ENCODE measurements around the gene ZNF732.
"Not testable (repeated sequence)": the region's sequence is repeated elsewhere in the genome, so short reads cannot be mapped to it uniquely, and the experiment has no call there.

Gene ZNF732

DNA sequence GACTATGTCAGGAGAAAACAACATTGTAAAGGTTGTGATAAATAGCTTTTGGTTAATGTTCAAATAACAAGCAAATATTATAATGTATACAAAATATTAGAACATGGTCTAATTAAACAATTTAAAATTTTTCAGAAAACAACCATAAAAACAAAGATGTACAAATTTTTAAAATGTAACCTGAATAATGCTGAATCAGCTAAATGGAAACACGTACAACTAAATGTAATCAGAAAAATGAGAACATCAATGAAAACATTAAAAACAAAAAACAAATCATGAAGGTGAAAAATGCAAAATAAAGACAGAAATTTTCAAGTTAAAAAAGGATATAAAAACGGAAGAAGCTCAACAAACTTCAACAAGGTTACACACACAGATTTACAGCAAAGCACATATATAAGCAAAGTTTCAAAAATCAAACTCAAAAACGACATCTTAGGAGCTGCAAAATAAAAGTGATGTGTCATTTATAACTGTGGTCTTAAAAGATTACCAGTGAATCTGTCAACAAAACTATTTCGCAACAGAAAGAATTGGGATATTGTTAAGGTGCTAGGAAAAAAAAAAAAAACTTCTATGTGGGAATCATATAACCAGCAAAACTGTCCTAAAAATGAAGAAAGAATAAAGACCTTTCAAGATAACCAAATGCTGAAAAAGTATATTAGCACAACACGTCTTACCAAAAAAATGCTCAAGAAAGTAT, 31.8 kb downstream of the ZNF732 start:
- Histone ChIP-seq H4K91ac (ENCODE audit: low read length) (no peak overlapping the region), H2BK12ac (ENCODE audit: low read length in 2 of 2) (no peak overlapping the region), H2AFZ (ENCODE audit: low read depth, low read length) (no peak overlapping the region), H3K23ac (ENCODE audit: low read length in 2 of 2) (no peak overlapping the region), H3K79me1 (replicated peaks; ENCODE audit: low read length, poor library complexity, severe bottlenecking) (peaks cover under 1% of the 10 kb centered on the region), H3K4ac (ENCODE audit: low read depth in 1 of 2, low read length in 2 of 2) (no peak overlapping the region), H3K9ac (ENCODE audit: low read length) (no peak overlapping the region), H2BK15ac (ENCODE audit: low read depth, poor library complexity, severe bottlenecking) (no peak overlapping the region), H4K8ac (ENCODE audit: low read length) (no peak overlapping the region), H3K4me1 (ENCODE audit: control insufficient read depth, insufficient read depth, low read depth, low read length) (no peaks in the 10 kb centered on the region), H3K4me3 (ENCODE audit: insufficient read depth in 1 of 2, low read depth in 1 of 2, low read length in 2 of 2) (peak overlapping the region in 1 of 2 experiments; percentile 59), H2BK120ac (ENCODE audit: low read depth, low read length) (no peak overlapping the region), H3K27ac (ENCODE audit: low read length, poor library complexity, severe bottlenecking) (no peak overlapping the region), H3K18ac (ENCODE audit: low read depth in 1 of 2, low read length in 2 of 2) (no peak overlapping the region), H3K14ac (ENCODE audit: low read length in 2 of 2) (no peak overlapping the region), H3K36me3 (ENCODE audit: control insufficient read depth in 1 of 2, insufficient read depth in 2 of 2, low read depth in 1 of 2, low read length in 2 of 2) (no peaks in the 10 kb centered on the region), H3K9me3 (ENCODE audit: control insufficient read depth, low read length) (peaks cover 96% of the 10 kb centered on the region), H3K4me2 (ENCODE audit: low read length, poor library complexity, severe bottlenecking) (no peak overlapping the region), H2BK5ac (ENCODE audit: low read depth, low read length, poor library complexity, severe bottlenecking) (no peak overlapping the region), H3K27me3 (ENCODE audit: control insufficient read depth in 1 of 2, insufficient read depth in 1 of 2, low read length in 2 of 2) (no peaks in the 10 kb centered on the region), H2AK5ac (ENCODE audit: low read length, severe bottlenecking) (no peak overlapping the region)
- DNase-seq = no peak
- WGBS = no CpG with 5 or more reads among the region's 5 CpGs

DNA sequence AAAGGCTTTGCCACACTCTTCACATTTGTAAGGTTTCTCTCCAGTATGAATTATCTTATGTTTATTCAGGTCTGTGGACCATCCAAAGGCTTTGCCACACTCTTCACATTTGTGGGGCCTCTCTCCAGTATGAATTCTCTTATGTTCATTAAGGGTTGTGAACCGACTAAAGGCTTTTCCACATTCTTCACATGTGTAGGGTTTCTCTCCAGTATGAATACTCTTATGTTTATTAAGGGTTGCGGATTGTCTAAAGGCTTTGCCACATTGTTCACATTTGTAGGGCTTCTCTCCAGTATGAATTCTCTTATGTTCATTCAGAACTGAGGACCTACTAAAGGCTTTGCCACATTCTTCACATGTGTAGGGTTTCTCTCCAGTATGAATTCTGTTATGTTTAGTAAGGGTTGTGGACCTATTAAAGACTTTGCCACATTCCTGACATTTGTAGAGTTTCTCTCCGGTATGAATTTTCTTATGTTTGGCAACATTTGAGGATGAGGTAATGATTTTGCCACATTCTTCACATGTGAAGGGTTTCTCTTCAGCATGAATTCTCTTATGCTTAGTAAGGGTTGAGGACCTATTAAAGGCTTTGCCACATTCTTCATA, 33.7 kb downstream of the ZNF732 start:
- H3K4me3 ChIP-seq (ENCODE audit: insufficient read depth in 1 of 2, low read depth in 1 of 2, low read length in 2 of 2) = peak overlapping the region in 1 of 2 experiments; percentile 59
- H4K91ac ChIP-seq (ENCODE audit: low read length) = no peak overlapping the region
- no peak overlapping the region for H3K23ac ChIP-seq (ENCODE audit: low read length in 2 of 2)
- no peak for DNase-seq
- no peaks in the 10 kb centered on the region for H3K79me1 ChIP-seq (replicated peaks; ENCODE audit: low read length, poor library complexity, severe bottlenecking)
- peaks cover 92% of the 10 kb centered on the region for H3K9me3 ChIP-seq (ENCODE audit: control insufficient read depth, low read length)
- peaks cover 0 to 3% of the 10 kb centered on the region in 2 experiments for H3K36me3 ChIP-seq (ENCODE audit: control insufficient read depth in 1 of 2, insufficient read depth in 2 of 2, low read depth in 1 of 2, low read length in 2 of 2)
- no peak overlapping the region for H4K8ac ChIP-seq (ENCODE audit: low read length)
- H3K4me2 ChIP-seq (ENCODE audit: low read length, poor library complexity, severe bottlenecking) = no peak overlapping the region
- H3K27me3 ChIP-seq (ENCODE audit: control insufficient read depth in 1 of 2, insufficient read depth in 1 of 2, low read length in 2 of 2) = no peaks in the 10 kb centered on the region
- H2AK5ac ChIP-seq (ENCODE audit: low read length, severe bottlenecking) = no peak overlapping the region
- no peak overlapping the region for H2BK5ac ChIP-seq (ENCODE audit: low read depth, low read length, poor library complexity, severe bottlenecking)
- no peak overlapping the region for H3K14ac ChIP-seq (ENCODE audit: low read length in 2 of 2)
- H3K9ac ChIP-seq (ENCODE audit: low read length) = no peak overlapping the region
- no peak overlapping the region for H3K18ac ChIP-seq (ENCODE audit: low read depth in 1 of 2, low read length in 2 of 2)
- no peak overlapping the region for H3K4ac ChIP-seq (ENCODE audit: low read depth in 1 of 2, low read length in 2 of 2)
- no peak overlapping the region for H3K27ac ChIP-seq (ENCODE audit: low read length, poor library complexity, severe bottlenecking)
- no peak overlapping the region for H2BK12ac ChIP-seq (ENCODE audit: low read length in 2 of 2)
- H3K4me1 ChIP-seq (ENCODE audit: control insufficient read depth, insufficient read depth, low read depth, low read length) = no peaks in the 10 kb centered on the region
- H2BK15ac ChIP-seq (ENCODE audit: low read depth, poor library complexity, severe bottlenecking) = no peak overlapping the region
- 100% methylated on average over 2 of the region's 3 CpGs for WGBS
- H2AFZ ChIP-seq (ENCODE audit: low read depth, low read length) = no peak overlapping the region
- H2BK120ac ChIP-seq (ENCODE audit: low read depth, low read length) = no peak overlapping the region

DNA sequence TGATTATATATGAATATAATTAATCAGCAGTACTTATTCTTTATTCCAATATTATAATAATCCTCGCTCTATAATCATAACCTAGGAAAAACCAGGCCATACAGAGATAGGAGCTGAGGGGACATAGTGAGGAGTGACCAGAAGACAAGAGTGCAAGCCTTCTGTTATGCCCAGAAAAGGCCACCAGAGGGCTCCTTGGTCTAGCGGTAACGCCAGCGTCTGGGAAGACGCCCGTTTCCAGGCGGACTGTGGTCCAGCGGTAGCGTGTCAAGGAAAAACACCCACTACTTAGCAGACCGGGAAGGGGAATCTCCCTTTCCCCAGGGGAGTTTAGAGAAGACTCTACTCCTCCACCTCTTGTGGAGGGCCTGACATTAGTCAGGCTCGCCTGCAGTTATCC, 46.0 kb downstream of the ZNF732 start:
- WGBS = 92% methylated on average over 8 of the region's 11 CpGs

GRCh38 chr4:256492-256891, 48.8 kb downstream of the ZNF732 start:
- Histone ChIP-seq H3K4me1 (ENCODE audit: control insufficient read depth, insufficient read depth, low read depth, low read length) (no peaks in the 10 kb centered on the region), H3K27me3 (ENCODE audit: control insufficient read depth in 1 of 2, insufficient read depth in 1 of 2, low read length in 2 of 2) (no peaks in the 10 kb centered on the region), H2BK15ac (ENCODE audit: low read depth, poor library complexity, severe bottlenecking) (no peak overlapping the region), H3K18ac (ENCODE audit: low read depth in 1 of 2, low read length in 2 of 2) (no peak overlapping the region), H2BK5ac (ENCODE audit: low read depth, low read length, poor library complexity, severe bottlenecking) (no peak overlapping the region), H2AK5ac (ENCODE audit: low read length, severe bottlenecking) (no peak overlapping the region), H3K4ac (ENCODE audit: low read depth in 1 of 2, low read length in 2 of 2) (no peak overlapping the region), H3K14ac (ENCODE audit: low read length in 2 of 2) (no peak overlapping the region), H3K23ac (ENCODE audit: low read length in 2 of 2) (no peak overlapping the region), H3K4me3 (ENCODE audit: insufficient read depth in 1 of 2, low read depth in 1 of 2, low read length in 2 of 2) (peak overlapping the region in 1 of 2 experiments; percentile 29), H3K9me3 (ENCODE audit: control insufficient read depth, low read length) (peaks cover 99% of the 10 kb centered on the region), H3K79me1 (replicated peaks; ENCODE audit: low read length, poor library complexity, severe bottlenecking) (peaks cover 4% of the 10 kb centered on the region), H2AFZ (ENCODE audit: low read depth, low read length) (no peak overlapping the region), H4K8ac (ENCODE audit: low read length) (no peak overlapping the region), H2BK120ac (ENCODE audit: low read depth, low read length) (no peak overlapping the region), H3K27ac (ENCODE audit: low read length, poor library complexity, severe bottlenecking) (no peak overlapping the region), H3K36me3 (ENCODE audit: control insufficient read depth in 1 of 2, insufficient read depth in 2 of 2, low read depth in 1 of 2, low read length in 2 of 2) (peaks cover 0 to 8% of the 10 kb centered on the region in 2 experiments), H3K4me2 (ENCODE audit: low read length, poor library complexity, severe bottlenecking) (no peak overlapping the region), H3K9ac (ENCODE audit: low read length) (no peak overlapping the region), H2BK12ac (ENCODE audit: low read length in 2 of 2) (no peak overlapping the region), H4K91ac (ENCODE audit: low read length) (no peak overlapping the region)
- WGBS = 92% methylated on average over 13 of the region's 13 CpGs
- DNase-seq = no peak

More for the DNA sequence above, 46.0 kb downstream of the ZNF732 start:
- not testable (repeated sequence) for H3K4me3 ChIP-seq (ENCODE audit: insufficient read depth in 1 of 2, low read depth in 1 of 2, low read length in 2 of 2); H3K14ac ChIP-seq (ENCODE audit: low read length in 2 of 2); H2BK120ac ChIP-seq (ENCODE audit: low read depth, low read length); H2AFZ ChIP-seq (ENCODE audit: low read depth, low read length); H3K4me1 ChIP-seq (ENCODE audit: control insufficient read depth, insufficient read depth, low read depth, low read length); H3K9ac ChIP-seq (ENCODE audit: low read length); DNase-seq; H2BK15ac ChIP-seq (ENCODE audit: low read depth, poor library complexity, severe bottlenecking); H2BK12ac ChIP-seq (ENCODE audit: low read length in 2 of 2); H3K4me2 ChIP-seq (ENCODE audit: low read length, poor library complexity, severe bottlenecking); H2BK5ac ChIP-seq (ENCODE audit: low read depth, low read length, poor library complexity, severe bottlenecking); H4K91ac ChIP-seq (ENCODE audit: low read length); H3K27ac ChIP-seq (ENCODE audit: low read length, poor library complexity, severe bottlenecking); H4K8ac ChIP-seq (ENCODE audit: low read length); H2AK5ac ChIP-seq (ENCODE audit: low read length, severe bottlenecking); H3K79me1 ChIP-seq (replicated peaks; ENCODE audit: low read length, poor library complexity, severe bottlenecking); H3K18ac ChIP-seq (ENCODE audit: low read depth in 1 of 2, low read length in 2 of 2); H3K23ac ChIP-seq (ENCODE audit: low read length in 2 of 2); H3K27me3 ChIP-seq (ENCODE audit: control insufficient read depth in 1 of 2, insufficient read depth in 1 of 2, low read length in 2 of 2); H3K36me3 ChIP-seq (ENCODE audit: control insufficient read depth in 1 of 2, insufficient read depth in 2 of 2, low read depth in 1 of 2, low read length in 2 of 2); H3K4ac ChIP-seq (ENCODE audit: low read depth in 1 of 2, low read length in 2 of 2)
- peaks cover 98% of the 10 kb centered on the region for H3K9me3 ChIP-seq (ENCODE audit: control insufficient read depth, low read length)
